K562 (cell line): ENCODE data around the gene OR2V1. TPM values are rescaled to one million over a fixed set of nuclear protein-coding genes. Genes with fewer than 3 reads are reported as not detected.

Source experiments
- CBX3 ChIP-seq, 2 experiments: IDR thresholded peaks; 1 replicate in 1 of 2; 2 replicates in 1 of 2; pipeline ENCODE4 v1.6.1; 2012; ENCODE audit warnings: inconsistent platforms in 2 of 2, low read length in 2 of 2, borderline replicate concordance in 1 of 2, control low read depth in 1 of 2
- CC2D1A ChIP-seq: fragments of 450-650 bp; IDR thresholded peaks from 2 replicates; pipeline ENCODE4 v1.6.1; 2017; ENCODE audit warnings: mild to moderate bottlenecking
- CTBP1 ChIP-seq: fragments of 450-650 bp; IDR thresholded peaks from 2 replicates; pipeline ENCODE4 v1.6.1; 2016; ENCODE audit warnings: borderline replicate concordance
- DACH1 ChIP-seq: fragments of 450-650 bp; IDR thresholded peaks from 2 replicates; pipeline ENCODE4 v1.6.1; 2018; ENCODE audit not compliant: partially characterized antibody
- ESRRA ChIP-seq: fragments of 450-650 bp; IDR thresholded peaks from 2 replicates; pipeline ENCODE4 v1.6.1; 2014; ENCODE audit warnings: low read depth, mild to moderate bottlenecking, moderate library complexity, borderline replicate concordance
- GABPB2 ChIP-seq: fragments of 250-450 bp; sonication (Bioruptor Pico); conservative IDR thresholded peaks from 2 replicates; pipeline ENCODE4 v1.5.1; 2021; ENCODE audit warnings: mild to moderate bottlenecking
- GATA2 ChIP-seq: sonication (generic); formaldehyde crosslinking; IDR thresholded peaks from 2 replicates; pipeline ENCODE4 v1.4.0; 2020; ENCODE audit warnings: mild to moderate bottlenecking, missing genetic modification reagents
- IFI16 ChIP-seq: fragments of 250-450 bp; sonication (Bioruptor Pico); IDR thresholded peaks from 2 replicates; pipeline ENCODE4 v2.1.2; 2022; ENCODE audit warnings: mild to moderate bottlenecking, inconsistent platforms
- NELFE ChIP-seq: IDR thresholded peaks from 2 replicates; pipeline ENCODE4 v1.6.1; 2011; ENCODE audit warnings: mild to moderate bottlenecking; ENCODE audit not compliant: insufficient read depth, insufficient read length
- RAD21 ChIP-seq, 2 experiments: fragments of 250-450 bp in 1 of 2; fragments of 450-650 bp in 1 of 2; sonication (Bioruptor Pico) in 1 of 2; formaldehyde crosslinking in 1 of 2; IDR thresholded peaks in 1 of 2; conservative IDR thresholded peaks in 1 of 2; 2 replicates each; pipeline versions ENCODE4 v1.4.0 to v1.8.0; 2020 to 2022; ENCODE audit warnings: mild to moderate bottlenecking in 2 of 2, moderate library complexity in 1 of 2
- RCOR1 ChIP-seq, 2 experiments: IDR thresholded peaks; 2 replicates each; pipeline ENCODE4 v1.6.1; 2012; ENCODE audit warnings: low read depth in 2 of 2, low read length in 2 of 2, borderline replicate concordance in 1 of 2, improper control_type of control experiment in 1 of 2
- SMC3 ChIP-seq: conservative IDR thresholded peaks from 2 replicates; pipeline ENCODE4 v1.6.1; 2011; ENCODE audit warnings: low read depth, low read length, improper control_type of control experiment; ENCODE audit not compliant: insufficient read depth
- SOX6 ChIP-seq: fragments of 450-650 bp; IDR thresholded peaks from 2 replicates; pipeline ENCODE4 v1.6.1; 2014; ENCODE audit warnings: mild to moderate bottlenecking
- SRSF9 ChIP-seq: fragments of 200-400 bp; formaldehyde crosslinking; IDR thresholded peaks from 2 replicates; pipeline ENCODE4 v1.6.1; 2017; ENCODE audit warnings: low read depth, low read length, borderline replicate concordance
- TRIM24 ChIP-seq, 2 experiments: fragments of 450-650 bp; IDR thresholded peaks; 2 replicates each; pipeline ENCODE4 v1.6.1; 2016
- YY1 ChIP-seq, 3 experiments: IDR thresholded peaks; 2 replicates each; pipeline ENCODE4 v1.6.1; 2011; ENCODE audit warnings: low read length in 2 of 3, mild to moderate bottlenecking in 2 of 3, moderate library complexity in 2 of 3, borderline replicate concordance in 1 of 3, control low read depth in 1 of 3, low read depth in 1 of 3; ENCODE audit not compliant: insufficient read depth in 3 of 3, insufficient replicate concordance in 2 of 3, control insufficient read depth in 1 of 3, insufficient read length in 1 of 3; ENCODE audit errors: extremely low read depth in 1 of 3
- polyA plus RNA-seq, 8 experiments: library from polyadenylated mRNA; depleted of rRNA in 4 of 8; stranded (reverse) in 5 of 8; unstranded in 3 of 8; fragments of >200 nt; fragmentation: Nextera tagmentation in 2 of 8; fragmentation: Illumina TruSeq in 1 of 8; extraction: Ambion mirVana in 2 of 8; extraction: Trizol in 1 of 8; gene quantifications; 2 replicates each; pipeline versions ENCODE4 v1.2.1 to v1.2.3, GENCODE V29; 2011 to 2014; ENCODE audit warnings: inconsistent platforms in 1 of 8, missing spikeins in 1 of 8
- total RNA-seq, 7 experiments: library from RNA; depleted of rRNA in 6 of 7; stranded (reverse); fragments of >200 nt in 6 of 7; fragmentation: Illumina TruSeq in 2 of 7; extraction: Trizol in 2 of 7; gene quantifications; 2 replicates each; pipeline versions ENCODE4 v1.2.1 to v1.2.3, GENCODE V29; 2011 to 2021; ENCODE audit warnings: low replicate concordance in 1 of 7

OR2V1 gene
- total and polyA plus RNA-seq, 9 of the 15 experiments (the other 6 are each of a cell fraction or from before 2014, with no cell fraction given): 0.04 to 0.28 (median 0.15) TPM; not detected in 5

GRCh38 chr5:181088289-181088688 is 42.7 kb downstream of the OR2V1 start (continued):
- TF ChIP-seq TRIM24 (IDR thresholded peaks at IDR 0.05) (0 out of 4 replicates have a peak, but pooled peaks of 1 of the 2 experiments have one; percentile 12), SMC3 (0 out of 2 replicates have a peak, but pooled peaks have one; percentile 28), GATA2 (0 out of 2 replicates have a peak, but pooled peaks have one; percentile 10), CBX3 (IDR thresholded peaks at IDR 0.05; ENCODE audit: borderline replicate concordance in 1 of 2, low read length in 2 of 2) (peak in 1 of 2 experiments; percentile 35; a peak in 1 of 3 replicates), YY1 (IDR thresholded peaks at IDR 0.05; ENCODE audit: borderline replicate concordance in 1 of 3, control insufficient read depth in 1 of 3, extremely low read depth in 1 of 3, insufficient read depth in 3 of 3, insufficient read length in 1 of 3, insufficient replicate concordance in 2 of 3, low read depth in 1 of 3, low read length in 2 of 3) (peak in 1 of 3 experiments; percentile 48), SRSF9 (no peak), RCOR1 (IDR thresholded peaks at IDR 0.05; ENCODE audit: borderline replicate concordance in 1 of 2, low read depth in 2 of 2, low read length in 2 of 2) (0 out of 4 replicates have a peak, but pooled peaks of 1 of the 2 experiments have one; percentile 12), DACH1 (peak; percentile 47), CC2D1A (0 out of 2 replicates have a peak, but pooled peaks have one; percentile 24), RAD21 (CRISPR knock-in tag; conservative IDR thresholded peaks at IDR 0.05 in 1 of 2, IDR thresholded peaks at IDR 0.05 in 1 of 2) (peak; percentile 28 to 60; a peak in 2 of 4 replicates), CTBP1 (peak; percentile 25; the same call in 1 of the 2 replicates), ESRRA (peak; percentile 46; the same call in 1 of the 2 replicates), SOX6 (peak; percentile 68; the same call in 1 of the 2 replicates), GABPB2 (CRISPR knock-in tag) (no peak), IFI16 (CRISPR knock-in tag) (no peak), NELFE (no peak)
